Measurements from ENCODE around the gene CD4.

DNA sequence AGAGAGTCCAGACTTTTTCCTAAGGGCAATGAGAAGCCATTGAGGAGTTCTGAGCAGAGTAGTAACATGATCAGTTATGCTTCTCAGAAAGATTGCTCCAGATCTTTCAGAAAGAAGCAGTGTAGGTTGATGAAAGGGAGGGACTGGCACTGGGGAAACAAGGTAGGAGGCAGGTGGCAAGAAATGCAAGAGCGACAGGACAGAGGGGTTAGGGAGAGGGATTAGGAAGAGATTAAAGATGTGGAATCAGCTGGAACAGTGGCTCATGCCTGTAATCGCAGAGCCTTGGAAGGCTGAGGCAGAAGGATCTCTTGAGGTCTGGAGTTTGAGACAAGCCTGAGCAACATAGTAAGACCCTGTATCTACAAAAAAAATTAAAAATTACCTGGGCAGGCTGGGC is 58.3 kb downstream of the CD4 start:
- TF ChIP-seq, protein P1, sequence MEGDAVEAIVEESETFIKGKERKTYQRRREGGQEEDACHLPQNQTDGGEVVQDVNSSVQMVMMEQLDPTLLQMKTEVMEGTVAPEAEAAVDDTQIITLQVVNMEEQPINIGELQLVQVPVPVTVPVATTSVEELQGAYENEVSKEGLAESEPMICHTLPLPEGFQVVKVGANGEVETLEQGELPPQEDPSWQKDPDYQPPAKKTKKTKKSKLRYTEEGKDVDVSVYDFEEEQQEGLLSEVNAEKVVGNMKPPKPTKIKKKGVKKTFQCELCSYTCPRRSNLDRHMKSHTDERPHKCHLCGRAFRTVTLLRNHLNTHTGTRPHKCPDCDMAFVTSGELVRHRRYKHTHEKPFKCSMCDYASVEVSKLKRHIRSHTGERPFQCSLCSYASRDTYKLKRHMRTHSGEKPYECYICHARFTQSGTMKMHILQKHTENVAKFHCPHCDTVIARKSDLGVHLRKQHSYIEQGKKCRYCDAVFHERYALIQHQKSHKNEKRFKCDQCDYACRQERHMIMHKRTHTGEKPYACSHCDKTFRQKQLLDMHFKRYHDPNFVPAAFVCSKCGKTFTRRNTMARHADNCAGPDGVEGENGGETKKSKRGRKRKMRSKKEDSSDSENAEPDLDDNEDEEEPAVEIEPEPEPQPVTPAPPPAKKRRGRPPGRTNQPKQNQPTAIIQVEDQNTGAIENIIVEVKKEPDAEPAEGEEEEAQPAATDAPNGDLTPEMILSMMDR (IDR thresholded peaks at IDR 0.05) = no peak
- TF ChIP-seq POLR2A (IDR thresholded peaks at IDR 0.05) = no peak
